Measurements from ENCODE around the gene OR2Y1.

- TF ChIP-seq CTCF (IDR thresholded peaks at IDR 0.05), result no peak
- no peak for TF ChIP-seq POLR2AphosphoS5 (IDR thresholded peaks at IDR 0.05)
- TF ChIP-seq POLR2A (IDR thresholded peaks at IDR 0.05), result no peak
Measured at GRCh38 chr5:180736536-180736935, 3.3 kb downstream of the OR2Y1 start.

Measured in prostate gland (tissue), 2 donors.